ENCODE results near the gene UBE2B. TPM values are rescaled to one million over a fixed set of nuclear protein-coding genes. Genes with fewer than 3 reads are reported as not detected.

Gene UBE2B
- total and polyA plus RNA-seq, 8 donors = 22.3 to 150 (median 72.5) TPM

GRCh38 chr5:134387443-134387842 is 16.1 kb downstream of the UBE2B start:
- Histone ChIP-seq H3K9me3 (no peaks in the 10 kb centered on the region), H3K27me3 (no peaks in the 10 kb centered on the region), H3K27ac (no peak overlapping the region), H3K36me3 (peaks cover 56 to 100% (median 99%) of the 10 kb centered on the region in 4 donors), H3K4me1 (no peaks in the 10 kb centered on the region), H3K4me3 (no peak overlapping the region)
- intact Hi-C loops (cut with DNase I; ENCODE audit: low total_unique reads) = no loop called here
- DNase-seq = no peak
- WGBS, 5 donors = 94 to 100% (median 100%) methylated on average over 1 of the region's 1 CpG
- TF ChIP-seq POLR2AphosphoS5 (IDR thresholded peaks at IDR 0.05) (no peak), CTCF (IDR thresholded peaks at IDR 0.05) (no peak), EP300 (IDR thresholded peaks at IDR 0.05) (no peak), POLR2A (IDR thresholded peaks at IDR 0.05) (no peak)

GRCh38 chr5:134392301-134392700 is 20.9 kb downstream of the UBE2B start:
- no peak for TF ChIP-seq CTCF (IDR thresholded peaks at IDR 0.05)
- TF ChIP-seq POLR2AphosphoS5 (IDR thresholded peaks at IDR 0.05) = no peak
- TF ChIP-seq EP300 (IDR thresholded peaks at IDR 0.05) = no peak
- no peak for TF ChIP-seq POLR2A (IDR thresholded peaks at IDR 0.05)
- Histone ChIP-seq H3K4me3 (no peak overlapping the region), H3K27me3 (no peaks in the 10 kb centered on the region), H3K9me3 (no peaks in the 10 kb centered on the region), H3K4me1 (peaks cover 0 to 5% (median 0%) of the 10 kb centered on the region in 4 donors), H3K27ac (no peak overlapping the region), H3K36me3 (peaks cover 33 to 100% (median 100%) of the 10 kb centered on the region in 4 donors)
- intact Hi-C loops (cut with DNase I; ENCODE audit: low total_unique reads) = no loop called here
- 58 to 67% (median 65%) methylated on average over 2 of the region's 2 CpGs for WGBS, 5 donors
- DNase-seq = no peak

GRCh38 chr5:134394932-134395331 is 23.6 kb downstream of the UBE2B start:
- TF ChIP-seq CTCF (IDR thresholded peaks at IDR 0.05) (no peak), EP300 (IDR thresholded peaks at IDR 0.05) (no peak), POLR2A (IDR thresholded peaks at IDR 0.05) (no peak), POLR2AphosphoS5 (IDR thresholded peaks at IDR 0.05) (no peak)
- DNase-seq = no peak
- H3K4me1 ChIP-seq = peaks cover 0 to 5% (median 0%) of the 10 kb centered on the region in 4 donors
- 88 to 99% (median 94%) methylated on average over 7 of the region's 7 CpGs for WGBS, 5 donors
- no peaks in the 10 kb centered on the region for H3K9me3 ChIP-seq
- intact Hi-C loops (cut with DNase I; ENCODE audit: low total_unique reads) = no loop called here
- peaks cover 23 to 97% (median 94%) of the 10 kb centered on the region in 4 donors for H3K36me3 ChIP-seq
- no peak overlapping the region for H3K4me3 ChIP-seq
- H3K27me3 ChIP-seq = no peaks in the 10 kb centered on the region
- H3K27ac ChIP-seq = no peak overlapping the region

- Histone ChIP-seq H3K9me3 (no peaks in the 10 kb centered on the region), H3K27me3 (no peaks in the 10 kb centered on the region), H3K36me3 (peaks cover 18 to 91% (median 88%) of the 10 kb centered on the region in 4 donors), H3K4me3 (no peak overlapping the region), H3K4me1 (peaks cover 0 to 5% (median 0%) of the 10 kb centered on the region in 4 donors), H3K27ac (no peak overlapping the region)
- intact Hi-C loops (cut with DNase I; ENCODE audit: low total_unique reads) = no loop called here
- no peak for TF ChIP-seq EP300 (IDR thresholded peaks at IDR 0.05)
- TF ChIP-seq CTCF (IDR thresholded peaks at IDR 0.05) = no peak
- TF ChIP-seq POLR2A (IDR thresholded peaks at IDR 0.05) = no peak
- TF ChIP-seq POLR2AphosphoS5 (IDR thresholded peaks at IDR 0.05) = no peak
- WGBS, 5 donors = 68 to 93% (median 89%) methylated on average over 4 of the region's 4 CpGs
- no peak for DNase-seq
Observed at GRCh38 chr5:134396274-134396673, 24.9 kb downstream of the UBE2B start.

Data from stomach (tissue), 9 donors.